A204.1 (cell line): ENCODE measurements around the gene COPS6.

Source experiments
- FAIRE-seq: peaks from 2 replicates; lab custom pipeline; 2012; peaks lifted over from hg19 to GRCh38; lab: Jason Lieb, UNC

The COPS6 gene

DNA sequence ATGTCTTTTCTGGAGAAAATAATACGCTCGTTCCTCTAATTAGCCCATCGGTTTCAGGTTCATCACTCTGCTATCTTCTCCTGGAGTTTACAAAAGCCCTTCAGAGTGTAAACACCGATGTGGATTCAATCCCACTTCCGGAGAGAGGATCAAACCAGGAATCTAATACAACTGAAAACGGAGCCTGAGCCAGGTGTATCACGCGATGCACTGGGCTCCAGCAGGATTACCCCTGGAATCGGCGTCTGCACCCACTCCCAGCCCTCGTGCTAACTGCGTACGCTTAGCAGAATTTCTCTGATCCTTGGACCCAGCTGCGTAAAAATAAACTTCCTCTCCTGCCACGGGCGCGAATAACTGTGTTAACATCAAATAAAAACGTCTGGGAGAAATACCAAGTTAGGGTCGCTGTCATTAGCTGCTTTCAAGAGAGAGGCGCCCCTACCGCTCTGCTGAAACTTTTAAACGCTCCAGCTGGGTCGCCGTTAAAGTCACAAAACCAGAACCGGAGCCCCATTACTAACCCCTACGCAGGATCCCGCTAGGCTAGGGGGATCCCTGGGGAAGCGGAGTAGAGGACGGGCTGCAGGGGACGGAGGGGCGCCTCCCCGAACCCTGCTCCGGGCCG lies 7.7 kb upstream of the COPS6 start:
- no peak for FAIRE-seq

DNA sequence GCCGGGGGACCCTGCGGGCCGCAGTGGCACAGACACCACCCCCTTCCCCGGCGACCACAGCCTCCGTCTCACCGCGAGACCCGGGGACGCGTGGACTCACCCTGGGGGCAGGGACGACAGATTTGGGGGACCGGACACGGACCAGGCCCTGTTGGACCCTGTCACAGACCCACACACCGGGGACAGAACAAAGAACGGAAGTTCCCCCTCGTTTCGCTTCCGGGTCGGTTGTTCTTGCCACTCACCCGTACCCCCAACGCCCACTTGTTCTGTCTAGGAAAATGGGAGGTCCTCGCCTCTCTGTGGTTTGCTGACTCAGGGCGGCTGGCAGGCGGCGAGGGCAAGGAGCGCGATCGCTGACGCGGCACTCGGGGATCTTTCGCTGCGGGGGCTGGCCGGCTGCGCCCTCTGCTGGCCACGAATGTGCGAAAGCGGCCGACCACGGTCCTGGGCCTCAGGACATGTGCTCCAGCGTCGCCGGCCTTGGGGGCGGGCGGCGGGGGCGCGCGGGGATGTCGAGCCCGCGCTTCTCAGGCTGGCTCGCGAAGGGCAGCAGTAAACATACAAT lies 7.2 kb upstream of the COPS6 start, which contains the start of gene ZNF3:
ZNF3 (minus strand) TSS at position 189 of the 568 bp plus-strand sequence. CDS start 4,366 bp downstream, outside the sequence.
- peak; percentile 98 for FAIRE-seq

- FAIRE-seq: no peak
Observed at GRCh38 chr7:100082978-100083377, 5.8 kb upstream of the COPS6 start.

GRCh38 chr7:100085515-100085914 lies 3.3 kb upstream of the COPS6 start:
- FAIRE-seq: no peak

- peak; percentile 77 for FAIRE-seq
Observed at GRCh38 chr7:100087055-100087750, 1.6 kb upstream of the COPS6 start.

DNA sequence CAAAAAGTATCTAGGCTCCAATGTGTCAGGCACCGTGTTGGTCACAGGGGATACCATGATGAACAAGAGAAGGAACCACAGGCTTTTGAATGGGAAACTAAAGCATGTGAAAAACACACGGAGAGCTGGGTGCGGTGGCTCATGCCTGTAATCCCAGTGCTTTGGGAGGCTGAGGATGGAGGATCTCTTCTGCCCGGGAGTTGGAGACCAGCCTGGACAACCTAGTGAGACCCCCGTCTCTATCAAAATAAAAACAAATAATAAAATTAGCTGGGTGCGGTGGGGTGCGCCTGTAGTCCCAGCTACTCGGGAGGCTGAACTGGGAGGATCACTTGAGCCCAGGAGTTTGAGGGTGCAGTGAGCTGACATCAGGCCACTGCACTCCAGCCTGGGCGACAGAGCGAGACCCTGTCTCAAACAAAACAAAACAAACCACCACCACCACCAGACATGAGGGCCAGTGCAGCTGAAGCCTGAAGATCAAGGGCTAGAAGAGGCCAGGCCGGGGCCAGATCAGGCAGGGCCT lies 611 bp upstream of the COPS6 start:
- FAIRE-seq: no peak

GRCh38 chr7:100089458-100090196 lies 858 bp downstream of the COPS6 start:
- no peak for FAIRE-seq

DNA sequence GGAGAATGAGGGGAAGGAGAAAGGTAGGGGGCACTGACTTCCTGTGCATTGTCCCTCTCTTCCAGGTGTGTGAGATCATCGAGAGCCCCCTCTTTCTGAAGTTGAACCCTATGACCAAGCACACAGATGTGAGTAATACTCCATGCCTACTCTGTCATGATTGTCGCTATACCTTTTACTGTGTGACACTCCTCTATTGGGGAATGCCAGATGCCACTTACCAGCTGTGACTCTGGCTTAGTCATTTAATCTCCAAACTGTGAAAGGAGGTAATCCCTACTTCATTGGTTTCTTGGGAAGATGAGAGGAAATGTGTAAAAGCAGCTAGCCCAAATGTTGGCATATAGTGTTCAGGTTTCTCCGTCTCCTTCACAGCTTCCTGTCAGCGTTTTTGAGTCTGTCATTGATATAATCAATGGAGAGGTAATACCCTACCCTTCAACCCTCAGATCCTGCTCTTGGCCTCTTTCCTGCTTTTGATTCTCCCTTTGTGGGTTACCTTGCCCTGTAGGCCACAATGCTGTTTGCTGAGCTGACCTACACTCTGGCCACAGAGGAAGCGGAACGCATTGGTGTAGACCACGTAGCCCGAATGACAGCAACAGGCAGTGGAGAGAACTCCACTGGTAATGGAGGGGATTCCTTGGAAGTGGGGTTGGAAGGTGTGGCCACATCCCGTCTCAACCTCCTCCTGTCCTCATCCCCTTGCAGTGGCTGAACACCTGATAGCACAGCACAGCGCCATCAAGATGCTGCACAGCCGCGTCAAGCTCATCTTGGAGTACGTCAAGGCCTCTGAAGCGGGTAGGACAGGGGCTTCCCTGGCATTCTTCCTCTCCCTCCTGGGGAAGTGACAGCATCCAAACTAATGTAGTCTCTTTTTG lies 2.0 kb downstream of the COPS6 start:
- no peak for FAIRE-seq

DNA sequence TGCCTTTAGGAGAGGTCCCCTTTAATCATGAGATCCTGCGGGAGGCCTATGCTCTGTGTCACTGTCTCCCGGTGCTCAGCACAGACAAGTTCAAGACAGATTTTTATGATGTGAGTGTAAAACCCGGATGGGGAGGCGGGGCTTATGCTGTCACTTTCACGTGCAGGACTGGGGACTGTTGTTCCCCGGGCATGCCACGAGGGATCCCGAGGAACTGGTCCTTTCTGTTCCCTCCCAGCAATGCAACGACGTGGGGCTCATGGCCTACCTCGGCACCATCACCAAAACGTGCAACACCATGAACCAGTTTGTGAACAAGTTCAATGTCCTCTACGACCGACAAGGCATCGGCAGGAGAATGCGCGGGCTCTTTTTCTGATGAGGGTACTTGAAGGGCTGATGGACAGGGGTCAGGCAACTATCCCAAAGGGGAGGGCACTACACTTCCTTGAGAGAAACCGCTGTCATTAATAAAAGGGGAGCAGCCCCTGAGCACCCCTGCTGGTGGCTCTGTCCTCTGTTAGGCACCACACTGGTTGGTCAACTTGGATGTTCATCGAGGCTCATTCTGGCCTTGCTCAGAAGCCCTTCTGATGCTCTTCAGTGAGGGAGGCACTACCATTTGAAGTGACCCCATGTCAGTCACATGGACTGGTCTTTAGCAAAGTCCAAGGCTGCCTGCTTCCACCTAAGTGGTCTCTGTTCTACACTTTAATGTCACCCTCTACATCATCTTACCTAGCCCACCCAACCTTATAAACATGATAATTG lies 2.8 kb downstream of the COPS6 start:
- no peak for FAIRE-seq

DNA sequence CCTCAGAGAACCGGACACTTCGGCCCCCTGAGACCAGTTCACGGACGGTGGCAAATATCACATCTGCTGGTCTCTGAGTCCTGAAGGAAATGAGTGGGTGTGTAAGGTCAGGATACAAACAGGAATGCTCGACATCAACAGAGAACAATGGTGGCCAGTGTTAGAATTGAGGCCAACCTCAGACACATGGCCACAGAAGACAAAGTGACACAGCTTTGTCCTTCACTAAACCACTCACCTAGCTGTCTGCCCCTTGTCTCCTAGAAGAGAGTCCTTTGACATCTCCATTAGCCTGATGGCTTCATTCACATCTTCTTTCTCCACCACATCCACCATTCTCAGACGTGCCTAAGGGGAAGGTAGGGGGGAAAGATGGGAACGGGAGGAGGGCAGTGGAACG lies 4.3 kb downstream of the COPS6 start:
- no peak for FAIRE-seq

DNA sequence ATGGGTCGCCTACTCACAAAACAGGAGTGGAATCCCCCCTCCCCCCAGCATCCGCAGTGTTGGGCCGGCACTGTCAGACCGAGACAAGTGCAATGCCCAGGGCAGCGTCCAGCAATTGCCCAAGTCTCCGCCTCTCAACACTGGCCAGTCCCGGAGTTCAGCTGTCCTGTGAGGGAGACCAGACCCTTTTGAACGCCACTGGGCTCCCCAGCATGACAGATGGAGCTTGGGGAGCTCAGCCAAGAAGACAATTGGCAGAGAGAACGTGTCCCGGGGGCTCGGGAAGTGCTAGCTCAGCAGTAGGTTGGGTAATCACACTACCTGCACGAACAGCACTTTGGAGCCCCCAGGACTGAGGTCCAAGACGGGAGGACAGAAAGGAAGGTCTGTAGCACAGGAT lies 4.7 kb downstream of the COPS6 start:
- no peak for FAIRE-seq

DNA sequence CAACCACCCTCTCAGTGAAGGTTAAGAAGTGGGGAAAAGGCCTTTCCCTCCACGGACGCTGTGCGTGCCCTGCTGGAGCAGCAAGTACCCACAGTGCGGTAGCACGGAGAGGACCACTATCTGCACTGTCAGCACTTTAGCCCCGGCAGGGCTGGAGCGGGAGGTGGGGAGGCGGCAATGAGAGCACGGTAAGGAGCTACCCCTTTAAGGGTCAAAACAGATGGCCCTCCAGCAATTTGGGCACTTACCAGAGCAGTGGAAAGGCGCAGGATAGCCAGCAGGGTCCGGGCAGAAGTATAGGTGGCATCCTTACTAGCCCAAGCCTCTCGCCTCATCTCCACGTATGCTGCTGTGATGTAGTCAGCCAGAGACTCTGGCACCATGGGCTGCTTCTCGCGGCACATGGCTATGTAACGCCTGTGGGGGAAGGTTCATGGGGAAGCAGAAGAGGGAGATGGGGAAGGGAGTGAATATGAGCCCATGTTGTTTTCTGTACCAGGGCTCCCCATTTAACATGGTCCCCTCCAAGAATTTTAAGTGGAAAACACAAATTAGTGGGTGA lies 5.2 kb downstream of the COPS6 start:
- FAIRE-seq: no peak

DNA sequence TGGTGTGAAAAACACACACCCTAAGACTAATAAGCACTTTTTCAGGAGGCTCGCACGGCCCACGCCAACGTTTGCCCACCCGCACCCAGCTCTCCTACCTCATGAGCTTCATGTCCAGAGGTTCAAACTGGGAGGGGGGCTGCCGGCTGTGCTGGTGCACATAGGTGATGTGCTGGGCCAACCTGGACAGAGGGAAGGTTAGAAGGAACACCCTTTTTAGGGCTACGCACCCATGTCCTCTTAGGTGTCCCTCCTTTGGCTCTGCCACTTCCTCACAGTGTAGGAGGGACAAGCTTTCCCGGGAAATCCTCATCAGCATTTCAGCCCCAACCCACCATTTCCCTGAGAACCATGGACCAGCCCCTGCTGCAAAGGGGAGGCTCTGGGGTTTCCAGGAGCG lies 6.5 kb downstream of the COPS6 start:
- no peak for FAIRE-seq

DNA sequence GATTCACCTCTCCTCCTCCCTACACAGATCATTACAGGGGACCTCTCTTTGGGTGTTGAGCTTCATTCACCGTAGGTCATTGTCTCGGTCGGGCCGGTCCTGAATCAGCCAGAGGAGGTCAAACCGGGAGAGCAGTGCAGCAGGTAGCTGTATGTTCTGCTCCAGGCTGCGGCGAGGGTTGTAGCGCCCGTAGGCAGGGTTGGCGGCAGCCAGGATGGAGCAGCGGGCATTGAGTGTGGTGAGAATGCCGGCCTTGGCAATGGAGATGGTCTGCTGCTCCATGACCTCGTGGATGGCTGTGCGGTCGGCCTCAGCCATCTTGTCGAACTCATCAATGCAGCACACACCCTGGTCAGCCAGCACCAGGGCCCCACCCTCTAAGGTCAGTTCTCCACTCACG lies 6.9 kb downstream of the COPS6 start:
- FAIRE-seq: no peak

GRCh38 chr7:100098913-100099312 lies 10.1 kb downstream of the COPS6 start:
- no peak for FAIRE-seq

DNA sequence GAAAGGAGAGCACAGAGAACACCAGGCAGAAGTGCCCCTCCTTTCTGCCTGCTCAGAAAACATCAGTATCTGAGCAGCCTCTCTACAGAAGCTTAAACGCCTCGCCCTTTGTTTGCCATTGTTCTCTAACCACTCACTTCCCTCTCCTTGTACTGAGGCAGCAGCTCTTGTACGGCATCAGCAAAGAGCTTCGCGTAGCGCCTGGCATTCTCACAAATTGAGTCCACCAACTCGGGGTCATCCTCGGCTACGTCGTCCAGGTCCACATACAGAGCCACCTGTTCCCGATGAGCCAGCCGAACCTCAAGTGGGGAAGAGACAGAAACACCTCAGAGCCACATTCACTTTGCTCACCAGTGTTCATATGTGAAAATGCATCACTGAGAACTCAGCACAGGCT lies 10.7 kb downstream of the COPS6 start:
- FAIRE-seq: no peak

DNA sequence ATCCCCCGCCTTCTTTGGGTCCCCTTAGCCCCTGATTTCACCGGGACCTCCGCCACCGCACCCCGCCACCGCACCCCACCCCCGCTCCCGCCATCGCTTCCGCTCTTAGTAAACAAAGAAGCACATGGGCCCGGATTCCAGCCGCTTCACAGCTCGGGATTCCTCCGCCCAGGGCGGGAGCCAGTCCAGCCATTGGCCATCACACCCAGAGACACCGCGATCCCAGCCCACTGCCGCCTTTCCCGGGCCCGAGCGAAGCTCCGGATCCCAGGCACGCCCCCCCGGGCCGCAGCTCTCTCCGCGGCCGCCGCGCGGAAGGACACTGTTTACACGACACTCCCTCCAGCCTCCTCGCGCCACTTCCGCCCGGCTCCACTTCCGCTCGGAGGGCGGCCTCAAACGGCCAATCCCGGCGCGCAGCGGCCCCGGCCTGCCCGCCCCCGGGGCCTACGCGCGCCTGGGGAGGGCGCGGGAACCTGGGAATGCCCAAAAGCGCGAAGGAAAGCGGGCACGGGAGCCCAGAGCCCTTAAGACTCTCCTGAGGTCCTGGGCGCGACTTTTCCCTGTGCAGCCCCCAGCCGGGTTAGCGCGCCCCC lies 11.7 kb downstream of the COPS6 start:
- FAIRE-seq: no peak

DNA sequence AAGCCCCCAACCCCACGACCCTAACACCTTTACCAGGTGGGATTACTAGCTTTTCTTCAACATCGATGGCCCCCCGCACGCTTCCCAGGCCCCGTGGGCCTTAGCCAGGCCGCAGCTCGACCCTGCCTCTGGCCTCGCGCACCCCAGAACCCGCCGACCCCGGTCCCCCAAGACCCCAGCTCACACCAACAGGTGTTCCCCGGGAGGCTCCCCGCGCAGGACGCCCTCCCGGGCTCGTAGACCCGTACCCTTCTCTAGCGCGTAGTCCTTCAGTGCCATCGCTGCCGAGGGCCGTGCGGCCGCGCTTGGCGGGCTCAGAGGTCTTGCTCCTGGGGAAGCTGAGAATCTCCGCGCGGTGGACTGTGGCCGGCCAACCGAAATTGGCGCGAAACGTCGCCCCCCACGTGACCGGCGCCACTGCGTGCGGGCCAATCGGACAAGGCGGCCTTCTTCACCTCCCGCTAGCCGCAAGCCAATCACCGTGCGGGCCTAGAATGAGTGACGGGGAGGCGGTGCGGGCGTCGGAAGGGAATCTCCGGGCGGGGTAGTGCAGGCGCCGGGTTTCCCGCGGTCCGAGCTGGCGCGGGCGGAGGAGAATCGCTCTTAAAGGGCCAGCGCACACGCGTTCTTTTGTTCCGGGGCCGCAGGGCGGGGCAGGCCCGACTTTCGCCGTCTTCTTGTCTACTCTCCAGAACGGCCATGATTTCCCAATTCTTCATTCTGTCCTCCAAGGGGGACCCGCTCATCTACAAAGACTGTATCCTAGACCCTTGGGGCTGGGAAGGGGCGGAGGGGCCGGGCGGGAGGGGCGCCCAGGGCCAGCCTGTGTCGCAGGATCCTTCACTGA lies 12.5 kb downstream of the COPS6 start, which contains the start of the genes AP4M1 and MCM7:
AP4M1 (plus strand) TSS at position 628 of the 847 bp plus-strand sequence; CDS start at position 700, 72 bp downstream.
MCM7 (minus strand) TSS at position 382 of the 847 bp plus-strand sequence; CDS start at position 279, 103 bp downstream.
- FAIRE-seq: peak; percentile 96
